HG02588 (cell line): Measurements from ENCODE around the gene DACH2.

Source experiments
- ATAC-seq: cut with Tn5 transposase; IDR thresholded peaks from one replicate; pipeline ENCODE4 v1.9.1; 2021; ENCODE audit warnings: mild to moderate bottlenecking, moderate library complexity; ENCODE audit not compliant: unreplicated experiment

Gene DACH2

DNA sequence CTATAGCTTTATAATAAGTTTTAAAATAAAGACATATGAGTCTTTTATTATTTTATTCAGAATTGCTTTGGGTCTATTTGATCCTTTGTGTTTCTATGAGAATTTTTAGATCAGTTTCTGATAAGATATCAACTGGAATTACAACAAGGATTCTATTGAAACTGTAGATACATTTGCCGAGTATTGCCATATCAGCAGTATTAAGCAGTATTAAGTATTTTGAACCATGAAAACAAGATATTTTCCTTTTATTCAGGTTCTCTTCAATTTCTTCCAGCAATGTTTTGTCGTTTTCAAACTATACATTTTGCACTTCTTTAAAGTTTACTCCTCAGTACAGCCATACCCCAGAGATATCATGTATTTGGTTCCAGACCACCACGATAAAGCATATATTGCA is 598.8 kb downstream of the DACH2 start:
- ATAC-seq: no peak

DNA sequence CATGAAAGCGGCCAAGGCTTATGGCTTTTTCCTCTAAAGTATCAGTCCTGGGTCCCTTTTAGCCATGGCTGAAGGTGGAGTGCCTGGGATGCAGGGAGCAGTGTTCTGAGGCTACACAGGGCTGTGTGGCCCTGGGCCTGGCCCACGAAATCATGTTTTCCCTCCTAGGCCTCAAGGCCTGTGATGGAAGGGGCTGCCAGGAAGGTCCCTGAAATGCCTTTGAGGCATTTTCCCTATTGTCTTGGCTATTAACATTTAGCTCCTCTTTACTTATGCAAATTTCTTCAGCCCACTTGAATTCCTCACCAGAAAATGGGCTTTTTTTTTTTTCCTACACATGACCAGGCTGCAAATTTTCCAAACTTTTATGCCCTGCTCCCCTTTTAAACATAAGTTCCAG is 657.0 kb downstream of the DACH2 start:
- ATAC-seq: no peak

DNA sequence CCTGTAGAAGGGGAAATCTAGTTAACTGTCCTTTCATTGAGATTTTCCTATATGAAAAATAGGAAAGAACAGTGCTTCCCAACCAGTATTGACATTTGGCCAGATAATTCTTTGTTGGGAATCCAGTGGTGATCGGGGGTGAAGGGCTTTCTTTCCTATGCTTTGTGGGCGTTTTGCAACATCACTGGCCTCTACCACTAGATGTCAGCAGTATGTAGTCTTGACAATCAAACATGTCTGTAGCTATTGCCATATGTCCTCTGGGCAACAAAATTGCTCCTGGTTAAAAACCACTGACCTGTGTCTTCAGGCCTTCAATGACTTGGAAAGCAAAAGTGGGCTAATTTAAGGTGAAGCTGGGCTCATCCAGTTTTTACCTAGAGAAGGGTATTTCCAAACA is 658.5 kb downstream of the DACH2 start:
- ATAC-seq: no peak

DNA sequence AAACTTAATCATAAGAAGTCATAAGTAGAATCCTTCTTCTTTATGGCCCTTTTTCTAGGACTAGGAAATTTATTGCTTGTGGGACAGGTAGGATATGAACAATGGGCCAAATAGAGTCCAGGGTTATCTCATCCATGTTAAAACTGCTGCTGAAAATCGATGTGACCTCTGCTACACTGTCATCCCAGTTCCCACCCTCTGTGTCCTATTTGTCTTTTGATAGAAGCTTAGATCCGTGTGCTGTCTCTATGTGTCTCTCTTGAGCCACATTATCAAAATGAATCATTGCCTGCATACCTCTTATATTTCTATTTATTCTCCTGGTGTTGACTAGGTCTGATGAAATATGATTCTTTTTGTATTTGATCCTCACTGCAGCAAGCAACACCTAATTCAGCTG is 661.4 kb downstream of the DACH2 start:
- no peak for ATAC-seq

DNA sequence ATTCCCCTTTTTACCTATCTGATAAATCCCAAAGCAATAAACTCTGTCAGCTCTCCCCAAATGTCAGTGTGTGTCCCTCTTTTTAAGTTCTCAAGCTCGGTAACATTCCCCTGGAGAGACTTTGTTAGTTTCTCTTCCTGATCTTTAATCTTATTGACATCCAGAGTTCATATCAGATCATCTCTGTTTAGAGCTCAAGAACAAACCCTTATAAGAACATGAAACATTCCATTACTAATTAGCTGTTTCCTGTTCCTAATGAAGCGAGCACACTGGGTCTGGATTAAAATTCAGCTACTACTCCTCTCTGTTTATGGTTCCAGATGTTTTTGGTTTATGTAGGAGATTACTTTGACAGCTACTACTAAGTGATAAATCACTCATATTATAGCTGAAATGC is 681.5 kb downstream of the DACH2 start:
- no peak for ATAC-seq

DNA sequence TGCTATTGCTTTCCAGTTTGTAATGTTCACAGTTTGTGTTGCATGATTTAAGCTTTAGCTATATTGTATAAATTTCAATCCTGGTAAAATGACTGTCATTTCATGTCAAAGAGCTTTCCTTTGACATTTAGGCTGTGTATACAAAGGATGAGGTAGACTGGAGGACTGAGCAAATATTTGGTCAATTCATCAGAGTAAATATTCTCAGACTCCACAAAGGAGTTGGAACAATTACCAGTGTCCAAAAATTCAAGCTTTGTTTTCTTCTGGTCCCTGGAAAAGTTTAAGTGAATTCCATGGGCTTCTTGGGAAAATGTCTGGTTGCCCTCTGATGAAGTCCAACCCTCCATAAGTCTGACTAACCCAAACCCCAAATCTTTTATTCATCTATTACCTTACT is 682.4 kb downstream of the DACH2 start:
- ATAC-seq: no peak

DNA sequence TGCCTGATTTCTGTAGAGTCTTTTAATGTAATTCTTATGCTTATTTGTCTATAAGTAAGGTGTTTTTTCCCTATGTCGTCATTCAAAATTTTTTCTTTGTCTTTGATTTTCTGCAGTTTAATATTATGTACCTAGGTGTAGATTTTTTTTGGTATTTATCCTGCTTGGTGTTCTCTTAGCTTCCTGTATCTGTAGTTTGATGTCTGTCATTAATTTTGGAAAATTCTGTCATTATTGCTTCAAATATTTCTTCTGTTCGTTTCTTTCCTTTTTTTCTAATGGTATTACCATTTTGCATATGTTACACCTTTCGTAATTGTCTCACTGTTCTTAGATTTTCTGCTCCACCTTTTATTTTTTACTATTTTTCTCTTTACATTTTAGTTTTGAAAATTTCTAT is 696.9 kb downstream of the DACH2 start:
- no peak for ATAC-seq
